Large intestine (tissue), 3 donors: Measurements from ENCODE around the gene RFTN1. TPM values are rescaled to one million over a fixed set of nuclear protein-coding genes. Genes with fewer than 3 reads are reported as not detected.
A peak's percentile ranks its signal among the peaks of the same experiment; 100 is the strongest.

Source experiments
- DNase-seq, 2 donors: peaks; one replicate each; pipeline versions ENCODE4 v3.0.0 to v3.0.0-alpha.2; 2013
- H3K27ac ChIP-seq: one replicate; pipeline ENCODE4 v1.5.1; 2013; ENCODE audit warnings: low read length
- H3K27me3 ChIP-seq: 2 replicates; pipeline ENCODE4 v1.6.1; 2013; ENCODE audit warnings: low read length; ENCODE audit not compliant: control insufficient read depth, insufficient read depth
- H3K36me3 ChIP-seq: 2 replicates; pipeline ENCODE4 v1.6.1; 2013; ENCODE audit warnings: low read length; ENCODE audit not compliant: control insufficient read depth, insufficient read depth
- H3K4me1 ChIP-seq: one replicate; pipeline ENCODE4 v1.6.1; 2013; ENCODE audit warnings: low read length; ENCODE audit not compliant: control insufficient read depth, insufficient read depth
- H3K4me3 ChIP-seq: one replicate; pipeline ENCODE4 v1.5.1; 2013; ENCODE audit warnings: low read length
- H3K9me3 ChIP-seq: one replicate; pipeline ENCODE4 v1.6.1; 2013; ENCODE audit warnings: mild to moderate bottlenecking, low read depth, low read length, moderate library complexity; ENCODE audit not compliant: control insufficient read depth
- WGBS: methylation state at CpG from one replicate; pipeline ENCODE4 v1.1.5; 2013; ENCODE audit warnings: low lambda C conversion rate; ENCODE audit not compliant: insufficient coverage; 5-methylcytosine and 5-hydroxymethylcytosine counted together
- polyA plus RNA-seq: library from polyadenylated mRNA; unstranded; fragments of 120-200 nt; gene quantifications from one replicate; pipeline ENCODE4 v1.2.1, GENCODE V29; 2013

The RFTN1 gene
- polyA plus RNA-seq, 1 donor, result 15.0 TPM

DNA sequence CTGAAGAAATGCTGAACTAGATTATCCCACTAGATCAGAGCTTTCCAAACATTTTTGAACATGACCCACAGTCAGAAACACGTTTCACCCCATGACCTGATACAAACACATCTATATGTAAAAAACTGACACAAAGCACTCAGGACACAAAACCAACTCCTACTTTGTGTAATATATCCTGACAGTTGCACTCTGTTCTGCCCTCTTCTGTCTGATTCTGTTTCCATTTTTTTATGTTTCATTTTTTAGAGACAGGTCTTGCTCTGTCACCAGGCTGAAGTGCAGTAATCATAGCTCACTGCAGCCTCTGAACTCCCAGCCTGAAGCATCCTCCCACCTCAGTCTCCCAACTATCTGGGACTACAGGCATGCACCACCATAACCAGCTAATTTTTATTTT, 15.8 kb upstream of the RFTN1 start:
- no peak for DNase-seq
- Histone ChIP-seq H3K36me3 (no peaks in the 10 kb centered on the region), H3K27me3 (peaks cover 2% of the 10 kb centered on the region), H3K9me3 (peaks cover 3% of the 10 kb centered on the region), H3K27ac (no peak overlapping the region), H3K4me3 (no peak overlapping the region), H3K4me1 (no peaks in the 10 kb centered on the region)
- 63% methylated on average over 1 of the region's 1 CpG for WGBS

DNA sequence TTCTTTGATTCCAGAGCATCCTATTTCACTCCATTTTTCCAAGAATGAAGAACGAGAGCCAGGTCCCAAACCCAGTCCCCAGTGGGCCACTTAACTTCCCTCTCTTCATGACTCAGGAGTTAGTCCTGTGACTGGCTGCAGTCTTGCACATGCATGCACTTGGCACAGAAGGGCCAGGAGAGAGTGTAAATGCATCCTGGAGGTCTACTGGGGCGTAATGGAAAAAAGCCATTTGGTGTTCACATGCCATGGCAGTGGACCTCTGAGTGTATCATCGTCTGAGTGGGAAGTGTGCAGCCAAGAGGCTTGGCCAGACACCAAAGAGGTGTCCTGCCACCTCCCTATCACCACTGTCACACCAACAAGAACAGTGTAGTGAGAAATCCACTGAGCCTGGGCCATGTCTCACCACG, 15.1 kb upstream of the RFTN1 start:
- no CpG with 5 or more reads among the region's 4 CpGs for whole genome bisulfite sequencing
- no peaks in the 10 kb centered on the region for H3K4me1 ChIP-seq
- no peaks in the 10 kb centered on the region for H3K36me3 ChIP-seq
- DNase-seq, result no peak
- peaks cover 3% of the 10 kb centered on the region for H3K9me3 ChIP-seq
- no peak overlapping the region for H3K27ac ChIP-seq
- H3K4me3 ChIP-seq, result no peak overlapping the region
- peaks cover 2% of the 10 kb centered on the region for H3K27me3 ChIP-seq

DNA sequence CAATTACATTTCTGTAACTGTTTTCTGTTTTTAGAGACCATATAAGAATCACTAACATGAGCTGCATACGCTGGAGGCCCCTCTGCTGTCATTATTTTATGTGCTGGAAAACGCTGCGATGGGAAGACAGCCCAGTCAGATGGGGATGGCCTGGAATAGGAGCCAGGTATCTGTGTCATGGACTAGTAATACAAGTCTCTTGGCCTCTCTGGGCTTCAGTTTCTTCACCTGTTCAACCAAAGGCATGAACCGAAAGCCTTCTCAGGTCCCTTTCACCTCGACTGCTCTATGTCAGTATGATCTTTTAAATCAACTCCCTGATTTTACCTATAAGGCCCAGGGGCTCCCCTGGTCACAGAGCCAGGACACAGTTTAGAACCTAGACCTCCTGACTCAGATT, 14.6 kb upstream of the RFTN1 start:
- DNase-seq, result no peak
- H3K9me3 ChIP-seq, result peaks cover 3% of the 10 kb centered on the region
- no peaks in the 10 kb centered on the region for H3K36me3 ChIP-seq
- no peak overlapping the region for H3K27ac ChIP-seq
- H3K4me3 ChIP-seq, result no peak overlapping the region
- no peaks in the 10 kb centered on the region for H3K4me1 ChIP-seq
- no CpG with 5 or more reads among the region's 5 CpGs for WGBS
- peaks cover 2% of the 10 kb centered on the region for H3K27me3 ChIP-seq

DNA sequence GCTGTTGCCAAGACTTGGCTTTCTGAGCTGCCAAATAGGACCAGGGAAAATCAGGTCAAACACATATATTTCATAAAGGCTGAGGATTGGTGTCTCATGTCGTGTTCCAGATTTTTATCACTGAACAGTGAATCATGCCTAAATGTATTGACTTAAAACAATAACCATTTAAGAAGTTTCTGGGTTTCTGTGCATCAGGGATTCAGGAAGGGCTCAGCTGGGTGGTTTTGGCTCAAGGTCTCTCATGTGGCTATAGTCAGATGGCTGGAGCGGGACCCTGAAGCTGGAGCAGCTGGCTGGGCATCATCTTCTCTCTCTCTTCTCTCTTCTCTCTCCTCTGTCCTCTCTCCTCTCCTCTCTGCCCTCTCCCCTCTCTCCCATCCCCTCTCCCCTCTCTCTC, 10.7 kb upstream of the RFTN1 start:
- whole genome bisulfite sequencing, result no CpG with 5 or more reads among the region's 2 CpGs
- Histone ChIP-seq H3K27me3 (peaks cover 7% of the 10 kb centered on the region), H3K27ac (no peak overlapping the region)

DNA sequence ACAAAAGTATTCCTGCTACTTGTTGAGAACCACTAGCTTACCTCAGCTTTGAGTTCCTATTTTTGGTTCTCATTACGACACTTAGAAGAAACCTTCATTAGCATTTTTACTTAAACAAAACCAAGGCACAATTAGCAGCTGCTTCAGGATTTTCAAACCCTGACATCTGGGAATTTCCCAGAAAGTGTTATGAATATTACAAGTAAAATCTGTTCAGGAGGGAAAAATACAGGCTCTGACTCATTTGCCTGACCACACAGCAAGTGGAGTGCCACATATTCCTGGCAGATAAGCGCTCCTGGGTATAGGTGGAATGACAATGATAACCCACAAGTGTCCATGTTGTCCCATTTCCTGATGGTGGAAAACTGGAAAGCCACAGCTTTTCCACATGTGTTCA, 10.3 kb upstream of the RFTN1 start:
- DNase-seq, result no peak
- no peaks in the 10 kb centered on the region for H3K36me3 ChIP-seq
- H3K4me3 ChIP-seq, result no peak overlapping the region
- no peak overlapping the region for H3K27ac ChIP-seq
- peaks cover 7% of the 10 kb centered on the region for H3K27me3 ChIP-seq
- peaks cover 3% of the 10 kb centered on the region for H3K9me3 ChIP-seq
- 100% methylated on average over 1 of the region's 2 CpGs for WGBS
- H3K4me1 ChIP-seq, result no peaks in the 10 kb centered on the region

More for the DNA sequence above, 10.7 kb upstream of the RFTN1 start:
- Histone ChIP-seq H3K4me3 (no peak overlapping the region), H3K36me3 (no peaks in the 10 kb centered on the region), H3K4me1 (no peaks in the 10 kb centered on the region), H3K9me3 (peaks cover 3% of the 10 kb centered on the region)
- DNase-seq, result no peak

DNA sequence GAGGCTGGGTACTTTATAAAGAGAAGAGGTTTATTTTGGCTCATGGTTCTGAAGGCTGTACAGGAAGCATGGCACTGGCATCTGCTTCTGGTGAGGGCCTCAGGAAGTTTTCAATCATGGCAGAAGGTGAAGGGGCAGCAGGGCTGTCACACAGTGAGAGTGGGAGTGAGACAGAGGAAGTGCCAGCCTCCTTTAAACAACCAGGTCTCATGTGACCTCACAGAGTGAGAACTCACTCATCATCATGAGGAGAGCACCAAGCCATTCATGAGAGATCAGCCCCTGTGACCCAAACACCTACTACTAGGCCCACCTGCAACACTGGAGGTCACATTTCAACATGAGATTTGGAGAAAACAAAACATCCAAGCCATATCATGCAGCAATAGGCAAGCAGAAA, 9.3 kb upstream of the RFTN1 start:
- Histone ChIP-seq H3K27me3 (peaks cover 7% of the 10 kb centered on the region), H3K36me3 (no peaks in the 10 kb centered on the region), H3K27ac (no peak overlapping the region), H3K4me3 (no peak overlapping the region), H3K4me1 (no peaks in the 10 kb centered on the region), H3K9me3 (peaks cover 3% of the 10 kb centered on the region)
- no peak for DNase-seq

DNA sequence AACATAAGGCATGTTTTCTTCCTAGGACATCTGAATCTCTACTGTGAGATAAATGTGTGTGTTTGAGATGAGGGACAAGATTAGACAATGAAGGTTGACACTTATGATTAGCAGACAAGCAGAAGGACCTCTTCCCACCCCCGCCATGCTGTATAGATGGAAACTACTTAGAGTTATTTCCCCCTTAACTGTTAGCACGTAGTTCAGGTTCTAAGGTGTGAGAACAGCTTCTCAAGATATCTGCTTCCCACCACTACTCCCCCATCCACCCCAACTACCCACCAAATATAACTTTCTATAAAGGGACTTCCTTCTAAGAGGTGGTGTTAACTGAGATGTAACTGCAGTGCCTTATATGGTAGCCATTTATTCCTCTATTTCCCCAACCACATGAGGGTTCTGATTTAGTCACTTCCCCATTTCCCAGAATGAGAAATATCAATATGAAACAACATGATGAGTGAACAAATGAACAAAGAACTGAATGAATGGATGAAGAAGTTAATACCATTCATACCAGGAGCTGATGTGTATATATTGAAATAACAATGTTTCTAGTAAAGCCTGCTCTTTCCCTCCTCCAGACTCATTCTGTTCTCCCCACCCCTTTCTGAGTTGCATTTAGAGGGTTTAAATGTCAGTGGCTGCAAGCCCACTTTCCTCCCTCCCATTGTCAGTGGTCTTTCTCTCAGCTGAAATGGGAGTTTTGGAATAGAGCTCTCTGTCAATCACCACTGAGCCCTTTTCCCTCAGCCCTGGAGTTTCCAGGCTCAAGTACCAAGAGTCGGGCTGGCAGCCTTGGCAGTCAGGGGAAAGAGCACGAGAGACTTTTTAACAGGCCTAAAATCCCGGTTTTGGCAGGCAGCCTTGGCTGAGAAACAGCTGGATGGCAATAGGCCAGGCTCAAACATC, 7.7 kb upstream of the RFTN1 start:
- no CpG with 5 or more reads among the region's 5 CpGs for whole genome bisulfite sequencing
- Histone ChIP-seq H3K36me3 (no peaks in the 10 kb centered on the region), H3K9me3 (peaks cover 3% of the 10 kb centered on the region), H3K4me3 (no peak overlapping the region), H3K27me3 (peaks cover 7% of the 10 kb centered on the region), H3K4me1 (no peaks in the 10 kb centered on the region), H3K27ac (no peak overlapping the region)
- no peak for DNase-seq

DNA sequence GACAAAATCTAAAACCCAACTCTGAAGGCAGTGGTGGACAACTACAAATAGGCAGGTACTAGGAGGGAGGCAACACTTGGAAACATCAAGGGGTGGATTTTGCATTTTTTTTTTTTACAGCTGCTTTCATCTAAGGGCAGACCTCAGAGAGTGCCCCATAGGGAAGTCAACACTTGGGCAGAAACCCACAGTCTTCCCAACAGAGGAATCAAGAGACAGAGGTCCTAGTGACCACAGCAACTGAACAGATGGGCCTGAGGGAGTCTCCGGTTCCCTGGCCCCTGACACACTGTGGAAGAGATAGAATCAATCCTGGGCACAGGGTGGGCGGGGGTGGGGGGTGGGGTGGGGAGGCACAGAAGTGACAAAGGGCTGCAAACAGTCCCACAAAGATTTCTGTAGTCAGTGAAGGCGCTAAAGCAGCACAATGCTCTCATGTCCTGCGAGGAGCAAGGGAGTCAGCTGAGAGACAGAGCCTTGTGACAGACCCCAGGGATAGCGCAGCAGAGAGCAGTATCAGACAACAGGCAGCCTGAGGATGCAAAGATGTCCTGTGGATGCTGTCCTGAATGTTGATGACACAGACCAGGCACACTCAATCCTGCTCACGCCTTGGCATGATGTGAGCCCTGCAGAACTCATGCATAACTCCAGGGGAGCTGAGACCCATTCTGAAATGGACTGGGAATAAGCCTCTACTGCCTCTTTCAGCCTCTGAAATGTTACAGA, 6.9 kb upstream of the RFTN1 start:
- Histone ChIP-seq H3K27me3 (peaks cover 7% of the 10 kb centered on the region), H3K9me3 (peaks cover 3% of the 10 kb centered on the region), H3K27ac (no peak overlapping the region), H3K4me1 (no peaks in the 10 kb centered on the region), H3K4me3 (no peak overlapping the region), H3K36me3 (no peaks in the 10 kb centered on the region)
- no peak for DNase-seq
- WGBS, result no CpG with 5 or more reads among the region's 6 CpGs

DNA sequence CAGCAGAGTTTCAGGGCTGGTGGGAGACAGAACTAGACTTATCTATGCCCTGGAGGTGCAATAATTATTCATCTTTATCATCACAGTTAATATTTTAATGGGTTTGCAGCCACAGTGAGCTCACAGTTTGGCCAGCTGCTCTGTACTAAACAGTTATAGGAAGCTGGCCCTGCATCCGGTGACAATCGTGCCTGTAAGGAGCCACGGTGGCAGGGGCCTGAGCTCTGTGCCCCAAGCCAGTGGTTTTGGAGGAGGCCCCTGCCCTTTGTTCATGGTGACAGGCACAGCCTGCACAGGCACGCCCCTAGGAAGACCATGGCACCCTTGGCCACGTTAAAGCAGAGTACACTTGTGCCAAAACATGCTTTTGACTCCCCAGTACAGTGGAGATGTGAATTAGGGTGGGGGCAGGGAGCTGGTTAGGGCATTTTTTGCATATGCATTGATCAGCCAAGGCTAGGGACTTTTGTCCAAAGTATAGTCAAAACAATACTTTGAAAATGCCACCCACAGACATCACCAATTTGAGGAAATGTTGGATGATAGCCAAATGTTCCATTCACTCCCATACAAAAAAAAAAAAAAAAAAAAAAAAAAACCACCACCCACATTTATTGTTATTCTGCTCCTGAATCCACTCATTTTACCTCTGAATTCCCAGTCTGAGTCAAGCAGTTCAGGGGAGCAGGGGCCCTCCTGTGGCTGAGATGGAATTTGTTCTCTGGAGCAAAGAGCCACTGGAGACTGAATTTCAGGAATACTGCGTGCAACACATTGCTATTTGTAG, 3.4 kb upstream of the RFTN1 start:
- Histone ChIP-seq H3K27ac (no peak overlapping the region), H3K4me1 (peaks cover 2% of the 10 kb centered on the region), H3K4me3 (no peak overlapping the region), H3K36me3 (no peaks in the 10 kb centered on the region), H3K27me3 (peaks cover 34% of the 10 kb centered on the region), H3K9me3 (no peaks in the 10 kb centered on the region)
- WGBS, result no CpG with 5 or more reads among the region's 6 CpGs
- DNase-seq, result peak in 1 of 2 donors; percentile 21

DNA sequence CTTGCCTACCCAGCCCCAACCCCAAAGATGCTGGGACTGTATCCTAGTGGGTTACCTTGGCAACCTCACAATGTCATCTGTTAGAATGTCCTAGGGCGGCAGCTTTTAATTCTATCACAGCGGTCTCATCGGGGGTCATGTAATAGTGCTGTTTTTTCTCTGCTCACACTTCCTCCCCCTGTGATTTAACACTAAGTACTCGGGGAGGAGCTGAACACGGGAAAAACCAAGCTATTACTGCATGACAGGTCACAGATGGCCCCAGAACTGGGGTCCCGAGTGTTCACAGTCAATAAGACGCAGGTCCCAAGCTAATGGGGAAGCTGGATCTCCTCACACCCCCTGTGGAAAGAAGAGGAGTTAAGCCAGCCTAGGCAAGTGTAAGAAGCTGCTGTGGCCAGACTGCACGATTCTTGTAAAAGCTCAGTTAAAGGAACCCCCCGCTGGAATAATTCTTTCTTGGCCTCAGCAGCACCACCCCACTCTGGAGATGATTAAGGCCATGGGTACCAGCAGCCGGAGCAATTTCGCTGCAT, 2.5 kb upstream of the RFTN1 start:
- H3K4me1 ChIP-seq, result peaks cover 2% of the 10 kb centered on the region
- H3K27me3 ChIP-seq, result peaks cover 40% of the 10 kb centered on the region
- no peak overlapping the region for H3K27ac ChIP-seq
- H3K36me3 ChIP-seq, result no peaks in the 10 kb centered on the region
- no peak overlapping the region for H3K4me3 ChIP-seq
- H3K9me3 ChIP-seq, result no peaks in the 10 kb centered on the region
- WGBS, result no CpG with 5 or more reads among the region's 11 CpGs
- no peak for DNase-seq
